Adrenal gland (tissue), 12 donors: ENCODE measurements around the gene CPB2. TPM values are rescaled to one million over a fixed set of nuclear protein-coding genes. Genes with fewer than 3 reads are reported as not detected.

ENCODE experiments used
- DNase-seq, 7 donors: peaks; one replicate each; pipeline ENCODE4 v3.0.0-alpha.2; 2019 to 2020
- H3K27ac ChIP-seq, 5 donors: fragments of 200-600 bp; sonication (generic) in 4 of 5; 1 replicate in 3 of 5; 2 replicates in 2 of 5; pipeline versions ENCODE4 v1.5.1 to v1.8.0; 2016 to 2020; ENCODE audit warnings: mild to moderate bottlenecking in 1 of 5
- H3K27me3 ChIP-seq: fragments of 200-600 bp; 2 replicates; pipeline ENCODE4 v1.8.0; 2021
- H3K36me3 ChIP-seq, 2 donors: fragments of 200-600 bp; replicated peaks in 1 of 2; 1 replicate in 1 of 2; 2 replicates in 1 of 2; pipeline versions ENCODE4 v1.5.1 to v1.8.0; 2018 to 2022
- H3K4me1 ChIP-seq, 2 donors: fragments of 200-600 bp; replicated peaks in 1 of 2; 1 replicate in 1 of 2; 2 replicates in 1 of 2; pipeline versions ENCODE4 v1.5.1 to v1.8.0; 2018 to 2021
- H3K4me3 ChIP-seq, 4 donors: fragments of 200-600 bp; sonication (generic) in 3 of 4; one replicate each; pipeline ENCODE4 v1.5.1; 2016 to 2018
- H3K9me3 ChIP-seq, 3 donors: fragments of 200-600 bp; sonication (generic) in 1 of 3; replicated peaks in 1 of 3; 1 replicate in 2 of 3; 2 replicates in 1 of 3; pipeline versions ENCODE4 v1.5.1 to v1.8.0; 2016 to 2021
- CTCF ChIP-seq, 6 experiments: fragments of 450-650 bp in 4 of 6; fragments of 200-600 bp in 2 of 6; sonication (generic) in 1 of 6; IDR thresholded peaks; 1 replicate in 5 of 6; 2 replicates in 1 of 6; pipeline versions ENCODE4 v1.5.1 to v1.8.0; 2016 to 2021; ENCODE audit warnings: antibody characterized with exemption in 6 of 6, mild to moderate bottlenecking in 2 of 6, moderate library complexity in 1 of 6
- POLR2A ChIP-seq, 2 donors: fragments of 450-650 bp; IDR thresholded peaks; one replicate each; pipeline ENCODE4 v1.6.1; 2017; ENCODE audit warnings: antibody characterized with exemption in 2 of 2, mild to moderate bottlenecking in 2 of 2, moderate library complexity in 1 of 2
- WGBS, 4 donors: extraction: QIAGEN DNeasy Blood & Tissue Kit in 2 of 4; methylation state at CpG; one replicate each; pipeline versions ENCODE4 v1.1.5 to v1.1.7; 2013 to 2017; 5-methylcytosine and 5-hydroxymethylcytosine counted together
- intact Hi-C, 2 donors: fragments of 100-400 bp; cut with DNase I; formaldehyde crosslinking; loops; one replicate each; pipeline versions ENCODE4 v1.14.1 to v1.15.0; 2022 to 2023
- polyA plus RNA-seq, 3 donors: library from polyadenylated mRNA; stranded (reverse); fragments of 200-250 nt in 2 of 3; fragments of 350-450 nt in 1 of 3; fragmentation: Illumina TruSeq in 1 of 3; extraction: RNeasy Lipid Tissue Mini Kit (QIAGEN cat#74804) in 1 of 3; gene quantifications; one replicate each; pipeline ENCODE4 v1.2.3, GENCODE V29; 2013 to 2014
- total RNA-seq, 9 donors: library from RNA; depleted of rRNA in 4 of 9; stranded (reverse); fragments of >200 nt in 4 of 9; fragments of 120-200 nt in 1 of 9; fragmentation: NEBNext Ultra II Directional in 1 of 9; extraction: Animal tissue kit (Norgen Biotek cat#: 25700) in 1 of 9; gene quantifications; one replicate each; pipeline versions ENCODE4 v1.1.0 to v1.2.4, GENCODE V29; 2013 to 2023
- donor health status: healthy with polysubstance abuse.
- donor health status: Bipolar disorder and iron deficiency.
- donor health status: DM: yes; HTN: yes; CAD: no.
- donor health status: DM: no; HTN: no; CAD: no.
- donor health status: DM: no; HTN: no; CAD: no.
- donor health status: DM: yes; HTN: yes; CAD: no.

The CPB2 gene
- total and polyA plus RNA-seq, 12 donors = 0.22 to 0.23 TPM; not detected in 10

GRCh38 chr13:46145135-46145534 is 40.3 kb upstream of the CPB2 start:
- H3K4me1 ChIP-seq = peaks cover 5 to 7% of the 10 kb centered on the region in 2 donors
- no peak overlapping the region for H3K27ac ChIP-seq
- H3K27me3 ChIP-seq = no peaks in the 10 kb centered on the region
- WGBS, 4 donors = 77 to 83% (median 82%) methylated on average over 4 of the region's 4 CpGs
- H3K9me3 ChIP-seq = no peaks in the 10 kb centered on the region
- no peaks in the 10 kb centered on the region for H3K36me3 ChIP-seq
- H3K4me3 ChIP-seq = no peak overlapping the region
- TF ChIP-seq POLR2A (IDR thresholded peaks at IDR 0.05) (no peak), CTCF (IDR thresholded peaks at IDR 0.05) (no peak)
- no peak for DNase-seq
- intact Hi-C loops = no loop called here

- no peak overlapping the region for H3K4me3 ChIP-seq
- 80 to 88% (median 86%) methylated on average over 4 of the region's 4 CpGs for WGBS, 4 donors
- no peaks in the 10 kb centered on the region for H3K27me3 ChIP-seq
- DNase-seq = no peak
- H3K27ac ChIP-seq = no peak overlapping the region
- no peak for TF ChIP-seq CTCF (IDR thresholded peaks at IDR 0.05)
- no peak for TF ChIP-seq POLR2A (IDR thresholded peaks at IDR 0.05)
- no peaks in the 10 kb centered on the region for H3K36me3 ChIP-seq
- no peaks in the 10 kb centered on the region for H3K9me3 ChIP-seq
- intact Hi-C loops = no loop called here
- peaks cover 7 to 11% of the 10 kb centered on the region in 2 donors for H3K4me1 ChIP-seq
Observed at GRCh38 chr13:46143184-46143701, 38.4 kb upstream of the CPB2 start.

- no peak for DNase-seq
- intact Hi-C loops = no loop called here
- no peaks in the 10 kb centered on the region for H3K9me3 ChIP-seq
- H3K4me3 ChIP-seq = no peak overlapping the region
- peaks cover 7 to 11% of the 10 kb centered on the region in 2 donors for H3K4me1 ChIP-seq
- 82 to 90% (median 85%) methylated on average over 3 of the region's 3 CpGs for WGBS, 4 donors
- no peak overlapping the region for H3K27ac ChIP-seq
- no peak for TF ChIP-seq POLR2A (IDR thresholded peaks at IDR 0.05)
- TF ChIP-seq CTCF (IDR thresholded peaks at IDR 0.05) = no peak
- no peaks in the 10 kb centered on the region for H3K27me3 ChIP-seq
- no peaks in the 10 kb centered on the region for H3K36me3 ChIP-seq
Observed at GRCh38 chr13:46142776-46143175, 37.9 kb upstream of the CPB2 start.

- TF ChIP-seq CTCF (IDR thresholded peaks at IDR 0.05) (no peak), POLR2A (IDR thresholded peaks at IDR 0.05) (no peak)
- Histone ChIP-seq H3K36me3 (no peaks in the 10 kb centered on the region), H3K9me3 (no peaks in the 10 kb centered on the region), H3K4me3 (no peak overlapping the region), H3K4me1 (peaks cover 7 to 11% of the 10 kb centered on the region in 2 donors), H3K27ac (no peak overlapping the region), H3K27me3 (no peaks in the 10 kb centered on the region)
- DNase-seq = peak in 1 of 7 donors; percentile 28
- intact Hi-C loops = no loop called here
- 69 to 80% (median 77%) methylated on average over 2 of the region's 2 CpGs for WGBS, 4 donors
Observed at GRCh38 chr13:46140044-46140443, 35.2 kb upstream of the CPB2 start.
